HL-60/S4 treated with retinoic acid at 250 ng/mL for 4 days and 3 days (cell line): ENCODE data around the gene MGLL.

Source experiments
- in situ Hi-C: fragments of 300-500 bp; cut with MboI; formaldehyde crosslinking; loops from 2 replicates; pipeline ENCODE4 v1.7.0; 2022; ENCODE audit warnings: low sequenced_read_pairs

MGLL gene

GRCh38 chr3:127760361-127760760 is 62.0 kb downstream of the MGLL start:
- in situ Hi-C loops = no loop called here

- in situ Hi-C loops = no loop called here
Measured at GRCh38 chr3:127759826-127760225, 62.5 kb downstream of the MGLL start.

GRCh38 chr3:127758013-127758412 is 64.3 kb downstream of the MGLL start:
- in situ Hi-C loops = no loop called here

GRCh38 chr3:127755305-127755681 is 67.0 kb downstream of the MGLL start:
- in situ Hi-C loops = no loop called here

- in situ Hi-C loops = no loop called here
Measured at GRCh38 chr3:127754411-127755304, 67.7 kb downstream of the MGLL start.

- in situ Hi-C loops = no loop called here
Measured at GRCh38 chr3:127753898-127754410, 68.4 kb downstream of the MGLL start.

GRCh38 chr3:127753338-127753737 is 69.0 kb downstream of the MGLL start:
- in situ Hi-C loops = no loop called here

GRCh38 chr3:127751782-127752181 is 70.5 kb downstream of the MGLL start:
- in situ Hi-C loops = no loop called here

- in situ Hi-C loops = no loop called here
Measured at GRCh38 chr3:127751163-127751621, 71.1 kb downstream of the MGLL start.

GRCh38 chr3:127750226-127751031 is 71.9 kb downstream of the MGLL start:
- in situ Hi-C loops = no loop called here

- in situ Hi-C loops = no loop called here
Measured at GRCh38 chr3:127749787-127750225, 72.5 kb downstream of the MGLL start.

- in situ Hi-C loops = no loop called here
Measured at GRCh38 chr3:127749361-127749760, 73.0 kb downstream of the MGLL start.

- in situ Hi-C loops = no loop called here
Measured at GRCh38 chr3:127748754-127749327, 73.5 kb downstream of the MGLL start.

- in situ Hi-C loops = no loop called here
Measured at GRCh38 chr3:127747751-127748521, 74.4 kb downstream of the MGLL start.

- in situ Hi-C loops = no loop called here
Measured at GRCh38 chr3:127747066-127747465, 75.2 kb downstream of the MGLL start.

- in situ Hi-C loops = no loop called here
Measured at GRCh38 chr3:127746400-127747057, 75.8 kb downstream of the MGLL start.

- in situ Hi-C loops = no loop called here
Measured at GRCh38 chr3:127745656-127746399, 76.5 kb downstream of the MGLL start.

- in situ Hi-C loops = no loop called here
Measured at GRCh38 chr3:127744875-127745274, 77.4 kb downstream of the MGLL start.

GRCh38 chr3:127744253-127744815 is 78.0 kb downstream of the MGLL start:
- in situ Hi-C loops = no loop called here
